WERI-Rb-1 (cell line): Measurements from ENCODE around the gene VWA3A.

Source experiments
- DNase-seq: peaks from one replicate; pipeline ENCODE4 v3.0.0-alpha.2; 2020
- H3K27ac ChIP-seq: fragments of 250-450 bp; sonication (Bioruptor Pico); 2 replicates; pipeline ENCODE4 v1.5.1; 2020; ENCODE audit warnings: mild to moderate bottlenecking, moderate library complexity
- H3K27me3 ChIP-seq: fragments of 250-450 bp; sonication (Bioruptor Pico); 2 replicates; pipeline ENCODE4 v1.5.1; 2021; ENCODE audit warnings: mild to moderate bottlenecking, low read depth, moderate library complexity; ENCODE audit not compliant: insufficient read depth, severe bottlenecking
- H3K36me3 ChIP-seq: fragments of 250-450 bp; sonication (Bioruptor Pico); 2 replicates; pipeline ENCODE4 v1.5.1; 2020; ENCODE audit warnings: mild to moderate bottlenecking, moderate library complexity
- H3K4me3 ChIP-seq: 2 replicates; pipeline ENCODE4 v1.5.1; 2011; ENCODE audit warnings: low read depth, mild to moderate bottlenecking, control low read depth, low read length
- H3K9me3 ChIP-seq: fragments of 250-450 bp; sonication (Bioruptor Pico); 2 replicates; pipeline ENCODE4 v1.5.1; 2021; ENCODE audit warnings: mild to moderate bottlenecking, moderate library complexity; ENCODE audit not compliant: severe bottlenecking
- TF ChIP-seq, protein P1 (sequence below): IDR thresholded peaks from 2 replicates; pipeline ENCODE4 v1.5.1; 2011; ENCODE audit warnings: low read depth, mild to moderate bottlenecking, control low read depth, inconsistent platforms, low read length

VWA3A gene

GRCh38 chr16:22078656-22079055 lies 13.7 kb upstream of the VWA3A start:
- TF ChIP-seq, protein P1, sequence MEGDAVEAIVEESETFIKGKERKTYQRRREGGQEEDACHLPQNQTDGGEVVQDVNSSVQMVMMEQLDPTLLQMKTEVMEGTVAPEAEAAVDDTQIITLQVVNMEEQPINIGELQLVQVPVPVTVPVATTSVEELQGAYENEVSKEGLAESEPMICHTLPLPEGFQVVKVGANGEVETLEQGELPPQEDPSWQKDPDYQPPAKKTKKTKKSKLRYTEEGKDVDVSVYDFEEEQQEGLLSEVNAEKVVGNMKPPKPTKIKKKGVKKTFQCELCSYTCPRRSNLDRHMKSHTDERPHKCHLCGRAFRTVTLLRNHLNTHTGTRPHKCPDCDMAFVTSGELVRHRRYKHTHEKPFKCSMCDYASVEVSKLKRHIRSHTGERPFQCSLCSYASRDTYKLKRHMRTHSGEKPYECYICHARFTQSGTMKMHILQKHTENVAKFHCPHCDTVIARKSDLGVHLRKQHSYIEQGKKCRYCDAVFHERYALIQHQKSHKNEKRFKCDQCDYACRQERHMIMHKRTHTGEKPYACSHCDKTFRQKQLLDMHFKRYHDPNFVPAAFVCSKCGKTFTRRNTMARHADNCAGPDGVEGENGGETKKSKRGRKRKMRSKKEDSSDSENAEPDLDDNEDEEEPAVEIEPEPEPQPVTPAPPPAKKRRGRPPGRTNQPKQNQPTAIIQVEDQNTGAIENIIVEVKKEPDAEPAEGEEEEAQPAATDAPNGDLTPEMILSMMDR: no peak
- Histone ChIP-seq H3K4me3 (no peak overlapping the region), H3K27ac (no peak overlapping the region), H3K9me3 (no peaks in the 10 kb centered on the region), H3K27me3 (no peaks in the 10 kb centered on the region), H3K36me3 (no peaks in the 10 kb centered on the region)
- DNase-seq: no peak

GRCh38 chr16:22081050-22081449 lies 11.3 kb upstream of the VWA3A start:
- Histone ChIP-seq H3K4me3 (no peak overlapping the region), H3K27ac (no peak overlapping the region), H3K36me3 (no peaks in the 10 kb centered on the region), H3K27me3 (no peaks in the 10 kb centered on the region), H3K9me3 (no peaks in the 10 kb centered on the region)
- TF ChIP-seq, protein P1: no peak
- DNase-seq: no peak

DNA sequence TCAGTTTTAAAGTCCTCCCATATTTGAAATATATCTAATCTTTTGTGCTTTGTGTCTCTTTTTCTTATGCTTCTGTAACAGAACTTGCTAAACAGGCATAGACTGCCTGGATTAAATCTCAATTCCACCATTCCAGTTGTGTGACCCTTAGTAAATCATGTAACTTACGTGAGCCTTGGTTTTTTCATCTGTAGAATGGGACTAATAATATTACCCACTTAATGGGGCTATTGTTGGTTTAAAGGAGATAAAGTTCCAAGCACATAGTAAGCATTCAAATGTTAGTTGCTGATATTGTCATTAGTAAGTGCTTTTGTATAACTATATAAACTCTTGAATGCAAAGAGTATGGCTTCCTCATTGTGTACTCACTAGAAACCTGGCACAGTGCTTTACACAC lies 5.9 kb upstream of the VWA3A start:
- no peak for DNase-seq
- Histone ChIP-seq H3K36me3 (no peaks in the 10 kb centered on the region), H3K27ac (no peak overlapping the region), H3K27me3 (no peaks in the 10 kb centered on the region), H3K4me3 (no peak overlapping the region), H3K9me3 (no peaks in the 10 kb centered on the region)
- TF ChIP-seq, protein P1: no peak

GRCh38 chr16:22088642-22089041 lies 3.7 kb upstream of the VWA3A start:
- TF ChIP-seq, protein P1: no peak

GRCh38 chr16:22089910-22090309 lies 2.4 kb upstream of the VWA3A start:
- Histone ChIP-seq H3K9me3 (no peaks in the 10 kb centered on the region), H3K27ac (no peak overlapping the region), H3K36me3 (no peaks in the 10 kb centered on the region), H3K4me3 (no peak overlapping the region), H3K27me3 (no peaks in the 10 kb centered on the region)
- DNase-seq: no peak
- TF ChIP-seq, protein P1: no peak

More at GRCh38 chr16:22088642-22089041, 3.7 kb upstream of the VWA3A start:
- Histone ChIP-seq H3K36me3 (no peaks in the 10 kb centered on the region), H3K9me3 (no peaks in the 10 kb centered on the region), H3K27me3 (no peaks in the 10 kb centered on the region), H3K27ac (no peak overlapping the region), H3K4me3 (no peak overlapping the region)
- DNase-seq: no peak

DNA sequence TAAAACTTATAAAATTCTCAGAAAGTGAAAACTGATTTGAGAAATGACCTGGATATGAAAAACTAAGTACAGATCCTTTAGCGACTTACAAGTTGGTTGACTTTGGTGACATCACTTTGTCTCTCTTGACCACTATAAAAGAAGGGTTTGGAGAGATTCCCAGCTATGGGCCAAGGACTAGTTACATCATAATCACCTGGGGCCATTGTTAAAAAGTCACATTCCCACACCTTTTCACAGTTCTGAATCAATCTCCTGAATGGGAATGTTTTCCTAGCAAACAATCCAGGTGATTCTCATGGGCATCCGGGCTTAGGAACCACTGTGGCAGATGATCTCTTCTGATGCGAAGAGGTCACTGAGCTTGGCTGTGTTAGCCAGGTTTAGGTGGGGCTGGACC lies 620 bp upstream of the VWA3A start:
- Histone ChIP-seq H3K36me3 (no peaks in the 10 kb centered on the region), H3K9me3 (no peaks in the 10 kb centered on the region), H3K4me3 (no peak overlapping the region), H3K27ac (no peak overlapping the region), H3K27me3 (no peaks in the 10 kb centered on the region)
- TF ChIP-seq, protein P1: no peak
- DNase-seq: no peak
